ENCODE measurements around the gene CALCOCO2.

GRCh38 chr17:48818361-48818841 is 12.4 kb upstream of the CALCOCO2 start:
- TF ChIP-seq CTCF (IDR thresholded peaks at IDR 0.05 in 8 of 11, conservative IDR thresholded peaks at IDR 0.05 in 3 of 11): no peak
- TF ChIP-seq POLR2AphosphoS5 (IDR thresholded peaks at IDR 0.05): no peak
- TF ChIP-seq POLR2A (IDR thresholded peaks at IDR 0.05): no peak
